DND-41 (cell line): Measurements from ENCODE around the gene DZIP3.

Experiments used
- ATAC-seq: fragments of 200-7000 bp; cut with Tn5 transposase; 3 replicates; pipeline ENCODE4 v1.9.1; 2021; ENCODE audit warnings: low read depth; ENCODE audit not compliant: insufficient read depth
- DNase-seq: peaks from one replicate; pipeline ENCODE4 v3.0.0-alpha.2; 2020
- H2AFZ ChIP-seq: 2 replicates; pipeline ENCODE4 v1.6.0; 2012; ENCODE audit warnings: low read depth, low read length
- H3K27ac ChIP-seq: 2 replicates; pipeline ENCODE4 v1.5.1; 2012; ENCODE audit warnings: low read length, inconsistent platforms
- H3K27me3 ChIP-seq: fragments of 200-600 bp; sonication (generic); 2 replicates; pipeline ENCODE4 v1.6.0; 2012; ENCODE audit warnings: low read length, mild to moderate bottlenecking, inconsistent platforms; ENCODE audit not compliant: insufficient read depth, poor library complexity
- H3K36me3 ChIP-seq: 2 replicates; pipeline ENCODE4 v1.5.1; 2012; ENCODE audit warnings: low read length, inconsistent platforms; ENCODE audit not compliant: insufficient read depth
- H3K4me1 ChIP-seq: 2 replicates; pipeline ENCODE4 v1.5.1; 2012; ENCODE audit warnings: mild to moderate bottlenecking, low read length; ENCODE audit not compliant: insufficient read depth
- H3K4me2 ChIP-seq: 2 replicates; pipeline ENCODE4 v1.6.0; 2012; ENCODE audit warnings: mild to moderate bottlenecking, moderate library complexity, low read length, inconsistent platforms; ENCODE audit not compliant: insufficient read depth
- H3K4me3 ChIP-seq, 2 experiments: fragments of 200-600 bp in 1 of 2; shearing (Covaris generic) in 1 of 2; 2 replicates each; pipeline ENCODE4 v1.5.1; 2012 to 2016; ENCODE audit warnings: inconsistent platforms in 2 of 2, low read length in 2 of 2, mild to moderate bottlenecking in 2 of 2, low read depth in 1 of 2, moderate library complexity in 1 of 2
- H3K79me2 ChIP-seq: 2 replicates; pipeline ENCODE4 v1.6.0; 2012; ENCODE audit warnings: low read length, inconsistent platforms; ENCODE audit not compliant: insufficient read depth
- H3K9ac ChIP-seq: 2 replicates; pipeline ENCODE4 v1.6.0; 2012; ENCODE audit warnings: low read depth, mild to moderate bottlenecking, inconsistent platforms, low read length, moderate library complexity
- H3K9me3 ChIP-seq: 2 replicates; pipeline ENCODE4 v1.5.1; 2012; ENCODE audit warnings: low read length, moderate library complexity, mild to moderate bottlenecking, inconsistent platforms; ENCODE audit not compliant: insufficient read depth, severe bottlenecking
- H4K20me1 ChIP-seq: 2 replicates; pipeline ENCODE4 v1.6.0; 2012; ENCODE audit warnings: low read length; ENCODE audit not compliant: insufficient read depth
- CTCF ChIP-seq: IDR thresholded peaks from 2 replicates; pipeline ENCODE4 v1.5.1; 2012; ENCODE audit warnings: borderline replicate concordance, low read length, moderate library complexity, mild to moderate bottlenecking; ENCODE audit not compliant: poor library complexity, severe bottlenecking; ENCODE audit errors: extremely low read depth
- EZH2 ChIP-seq: IDR thresholded peaks from 3 replicates; pipeline ENCODE4 v1.6.1; 2012; ENCODE audit warnings: borderline replicate concordance, low read depth, mild to moderate bottlenecking, moderate library complexity, low read length, inconsistent platforms; ENCODE audit not compliant: severe bottlenecking

The DZIP3 gene

GRCh38 chr3:108548304-108548703 lies 41.2 kb upstream of the DZIP3 start:
- TF ChIP-seq EZH2 (no peak), CTCF (no peak)
- Histone ChIP-seq H3K27ac (no peak overlapping the region), H3K4me1 (no peaks in the 10 kb centered on the region), H3K4me2 (no peak overlapping the region), H2AFZ (no peak overlapping the region), H3K36me3 (peaks cover 69% of the 10 kb centered on the region), H4K20me1 (no peaks in the 10 kb centered on the region), H3K79me2 (no peaks in the 10 kb centered on the region), H3K27me3 (no peaks in the 10 kb centered on the region), H3K9ac (no peak overlapping the region), H3K9me3 (no peaks in the 10 kb centered on the region), H3K4me3 (no peak overlapping the region)
- ATAC-seq (no peak), DNase-seq (no peak)

GRCh38 chr3:108548886-108549285 lies 40.6 kb upstream of the DZIP3 start:
- TF ChIP-seq EZH2 (no peak), CTCF (no peak)
- no peaks in the 10 kb centered on the region for H4K20me1 ChIP-seq
- H3K36me3 ChIP-seq = peaks cover 65% of the 10 kb centered on the region
- ATAC-seq (no peak), DNase-seq (no peak)
- no peak overlapping the region for H3K27ac ChIP-seq
- H2AFZ ChIP-seq = no peak overlapping the region
- H3K4me1 ChIP-seq = no peaks in the 10 kb centered on the region
- no peak overlapping the region for H3K9ac ChIP-seq
- no peak overlapping the region for H3K4me3 ChIP-seq
- H3K27me3 ChIP-seq = no peaks in the 10 kb centered on the region
- no peak overlapping the region for H3K4me2 ChIP-seq
- H3K9me3 ChIP-seq = no peaks in the 10 kb centered on the region
- H3K79me2 ChIP-seq = no peaks in the 10 kb centered on the region

- ATAC-seq = peak; percentile 66; the same call in 2 of the 3 replicates
Observed at GRCh38 chr3:108552267-108553159, 37.0 kb upstream of the DZIP3 start.

More at GRCh38 chr3:108552267-108553159, 37.0 kb upstream of the DZIP3 start:
- H3K4me3 ChIP-seq = no peak overlapping the region
- no peaks in the 10 kb centered on the region for H3K79me2 ChIP-seq
- no peak for DNase-seq
- H3K9ac ChIP-seq = no peak overlapping the region
- H3K36me3 ChIP-seq = peaks cover 87% of the 10 kb centered on the region
- H3K4me1 ChIP-seq = no peaks in the 10 kb centered on the region
- no peaks in the 10 kb centered on the region for H3K9me3 ChIP-seq
- H2AFZ ChIP-seq = no peak overlapping the region
- H3K4me2 ChIP-seq = no peak overlapping the region
- H3K27ac ChIP-seq = no peak overlapping the region
- no peaks in the 10 kb centered on the region for H4K20me1 ChIP-seq
- peak; percentile 66 for TF ChIP-seq CTCF
- no peak for TF ChIP-seq EZH2
- H3K27me3 ChIP-seq = no peaks in the 10 kb centered on the region
